ENCODE data around the gene OR8S1. TPM values are rescaled to one million over a fixed set of nuclear protein-coding genes. Genes with fewer than 3 reads are reported as not detected.

OR8S1 gene
- total RNA-seq, 1 experiment from 2014 or later = not detected

GRCh38 chr12:48572326-48572725 is 46.9 kb downstream of the OR8S1 start:
- CTCF ChIA-PET = no interaction called here
- Histone ChIP-seq H3K9me3 (ENCODE audit: control insufficient read depth in 1 of 2, insufficient read depth in 1 of 2, low read depth in 1 of 2, low read length in 2 of 2) (no peaks in the 10 kb centered on the region), H4K20me1 (ENCODE audit: insufficient read depth) (no peaks in the 10 kb centered on the region), H2AFZ (ENCODE audit: low read depth, low read length, poor library complexity, severe bottlenecking) (no peak overlapping the region), H3K79me2 (ENCODE audit: insufficient read depth, low read length) (no peaks in the 10 kb centered on the region), H3K9me2 (ENCODE audit: insufficient read depth) (no peaks in the 10 kb centered on the region), H3K9ac (ENCODE audit: low read length) (no peak overlapping the region), H3K27me3 (ENCODE audit: insufficient read depth, low read length) (no peaks in the 10 kb centered on the region), H3K4me1 (ENCODE audit: control insufficient read depth in 1 of 2, insufficient read depth in 2 of 2, low read length in 2 of 2) (no peaks in the 10 kb centered on the region), H3K4me3 (replicated peaks in 1 of 2; ENCODE audit: low read depth in 1 of 2, low read length in 2 of 2) (no peak overlapping the region), H3K27ac (ENCODE audit: low read depth, low read length) (no peak overlapping the region), H3K4me2 (ENCODE audit: low read length) (no peak overlapping the region), H3K36me3 (ENCODE audit: control insufficient read depth in 1 of 2, insufficient read depth in 2 of 2, low read length in 2 of 2) (no peaks in the 10 kb centered on the region)
- no TSS peak for BruUV-seq (replicated peaks)
- RAD21 ChIA-PET (ENCODE audit: low non-redundant PET in 1 of 2, low total read pairs in 2 of 2, uncharacterized antibody in 2 of 2, unreplicated experiment in 2 of 2) = no interaction called here
- intact Hi-C loops (cut with micrococcal nuclease) = no loop called here
- ATAC-seq (no peak), DNase-seq (ENCODE audit: low read depth, low spot score) (no peak)
- POLR2A ChIA-PET = no interaction called here
- TF ChIP-seq EZH2phosphoT487 (IDR thresholded peaks at IDR 0.05; ENCODE audit: borderline replicate concordance) (no peak), CBX3 (IDR thresholded peaks at IDR 0.05; ENCODE audit: low read depth) (no peak), TCF7L2 (IDR thresholded peaks at IDR 0.05; ENCODE audit: borderline replicate concordance, extremely low read depth, insufficient read depth, insufficient read length) (no peak), EGR1 (IDR thresholded peaks at IDR 0.05; ENCODE audit: low read depth) (no peak), JUND (IDR thresholded peaks at IDR 0.05) (no peak), FOSL1 (IDR thresholded peaks at IDR 0.05; ENCODE audit: low read depth) (no peak), ZFX (IDR thresholded peaks at IDR 0.05) (no peak), ELF1 (IDR thresholded peaks at IDR 0.05; ENCODE audit: borderline replicate concordance, low read depth) (no peak), POLR2A (IDR thresholded peaks at IDR 0.05; ENCODE audit: borderline replicate concordance, extremely low read depth, insufficient read depth, insufficient read length) (no peak), SIN3A (IDR thresholded peaks at IDR 0.05; ENCODE audit: low read depth) (no peak), ZNF274 (IDR thresholded peaks at IDR 0.05; ENCODE audit: low read depth, low read length) (no peak), SRF (IDR thresholded peaks at IDR 0.05; ENCODE audit: low read depth) (no peak), CTCF (IDR thresholded peaks at IDR 0.05 in 2 of 3, conservative IDR thresholded peaks at IDR 0.05 in 1 of 3; ENCODE audit: borderline replicate concordance in 1 of 3, insufficient read depth in 1 of 3, low read depth in 2 of 3, low read length in 2 of 3) (no peak), YY1 (IDR thresholded peaks at IDR 0.05; ENCODE audit: extremely low read depth, insufficient replicate concordance, low read depth, low read length) (no peak), POLR2AphosphoS5 (IDR thresholded peaks at IDR 0.05; ENCODE audit: low read depth, low read length) (no peak)
- TF ChIP-seq, protein P1, sequence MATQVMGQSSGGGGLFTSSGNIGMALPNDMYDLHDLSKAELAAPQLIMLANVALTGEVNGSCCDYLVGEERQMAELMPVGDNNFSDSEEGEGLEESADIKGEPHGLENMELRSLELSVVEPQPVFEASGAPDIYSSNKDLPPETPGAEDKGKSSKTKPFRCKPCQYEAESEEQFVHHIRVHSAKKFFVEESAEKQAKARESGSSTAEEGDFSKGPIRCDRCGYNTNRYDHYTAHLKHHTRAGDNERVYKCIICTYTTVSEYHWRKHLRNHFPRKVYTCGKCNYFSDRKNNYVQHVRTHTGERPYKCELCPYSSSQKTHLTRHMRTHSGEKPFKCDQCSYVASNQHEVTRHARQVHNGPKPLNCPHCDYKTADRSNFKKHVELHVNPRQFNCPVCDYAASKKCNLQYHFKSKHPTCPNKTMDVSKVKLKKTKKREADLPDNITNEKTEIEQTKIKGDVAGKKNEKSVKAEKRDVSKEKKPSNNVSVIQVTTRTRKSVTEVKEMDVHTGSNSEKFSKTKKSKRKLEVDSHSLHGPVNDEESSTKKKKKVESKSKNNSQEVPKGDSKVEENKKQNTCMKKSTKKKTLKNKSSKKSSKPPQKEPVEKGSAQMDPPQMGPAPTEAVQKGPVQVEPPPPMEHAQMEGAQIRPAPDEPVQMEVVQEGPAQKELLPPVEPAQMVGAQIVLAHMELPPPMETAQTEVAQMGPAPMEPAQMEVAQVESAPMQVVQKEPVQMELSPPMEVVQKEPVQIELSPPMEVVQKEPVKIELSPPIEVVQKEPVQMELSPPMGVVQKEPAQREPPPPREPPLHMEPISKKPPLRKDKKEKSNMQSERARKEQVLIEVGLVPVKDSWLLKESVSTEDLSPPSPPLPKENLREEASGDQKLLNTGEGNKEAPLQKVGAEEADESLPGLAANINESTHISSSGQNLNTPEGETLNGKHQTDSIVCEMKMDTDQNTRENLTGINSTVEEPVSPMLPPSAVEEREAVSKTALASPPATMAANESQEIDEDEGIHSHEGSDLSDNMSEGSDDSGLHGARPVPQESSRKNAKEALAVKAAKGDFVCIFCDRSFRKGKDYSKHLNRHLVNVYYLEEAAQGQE (IDR thresholded peaks at IDR 0.05; ENCODE audit: low read depth) = no peak
- TF ChIP-seq, protein P2, sequence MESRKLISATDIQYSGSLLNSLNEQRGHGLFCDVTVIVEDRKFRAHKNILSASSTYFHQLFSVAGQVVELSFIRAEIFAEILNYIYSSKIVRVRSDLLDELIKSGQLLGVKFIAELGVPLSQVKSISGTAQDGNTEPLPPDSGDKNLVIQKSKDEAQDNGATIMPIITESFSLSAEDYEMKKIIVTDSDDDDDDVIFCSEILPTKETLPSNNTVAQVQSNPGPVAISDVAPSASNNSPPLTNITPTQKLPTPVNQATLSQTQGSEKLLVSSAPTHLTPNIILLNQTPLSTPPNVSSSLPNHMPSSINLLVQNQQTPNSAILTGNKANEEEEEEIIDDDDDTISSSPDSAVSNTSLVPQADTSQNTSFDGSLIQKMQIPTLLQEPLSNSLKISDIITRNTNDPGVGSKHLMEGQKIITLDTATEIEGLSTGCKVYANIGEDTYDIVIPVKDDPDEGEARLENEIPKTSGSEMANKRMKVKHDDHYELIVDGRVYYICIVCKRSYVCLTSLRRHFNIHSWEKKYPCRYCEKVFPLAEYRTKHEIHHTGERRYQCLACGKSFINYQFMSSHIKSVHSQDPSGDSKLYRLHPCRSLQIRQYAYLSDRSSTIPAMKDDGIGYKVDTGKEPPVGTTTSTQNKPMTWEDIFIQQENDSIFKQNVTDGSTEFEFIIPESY (IDR thresholded peaks at IDR 0.05; ENCODE audit: extremely low read depth, insufficient replicate concordance, low read length) = no peak
- TF ChIP-seq, protein P3, sequence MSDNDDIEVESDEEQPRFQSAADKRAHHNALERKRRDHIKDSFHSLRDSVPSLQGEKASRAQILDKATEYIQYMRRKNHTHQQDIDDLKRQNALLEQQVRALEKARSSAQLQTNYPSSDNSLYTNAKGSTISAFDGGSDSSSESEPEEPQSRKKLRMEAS (IDR thresholded peaks at IDR 0.05) = no peak
- TF ChIP-seq, protein P4, sequence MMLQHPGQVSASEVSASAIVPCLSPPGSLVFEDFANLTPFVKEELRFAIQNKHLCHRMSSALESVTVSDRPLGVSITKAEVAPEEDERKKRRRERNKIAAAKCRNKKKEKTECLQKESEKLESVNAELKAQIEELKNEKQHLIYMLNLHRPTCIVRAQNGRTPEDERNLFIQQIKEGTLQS (IDR thresholded peaks at IDR 0.05) = no peak

Data from HCT116 (cell line).